HG03442 (cell line): ENCODE results near the gene ZNF177.

ENCODE experiments used
- ATAC-seq: cut with Tn5 transposase; IDR thresholded peaks from one replicate; pipeline ENCODE4 v1.9.1; 2021; ENCODE audit warnings: mild to moderate bottlenecking, moderate library complexity; ENCODE audit not compliant: unreplicated experiment

ZNF177 gene

DNA sequence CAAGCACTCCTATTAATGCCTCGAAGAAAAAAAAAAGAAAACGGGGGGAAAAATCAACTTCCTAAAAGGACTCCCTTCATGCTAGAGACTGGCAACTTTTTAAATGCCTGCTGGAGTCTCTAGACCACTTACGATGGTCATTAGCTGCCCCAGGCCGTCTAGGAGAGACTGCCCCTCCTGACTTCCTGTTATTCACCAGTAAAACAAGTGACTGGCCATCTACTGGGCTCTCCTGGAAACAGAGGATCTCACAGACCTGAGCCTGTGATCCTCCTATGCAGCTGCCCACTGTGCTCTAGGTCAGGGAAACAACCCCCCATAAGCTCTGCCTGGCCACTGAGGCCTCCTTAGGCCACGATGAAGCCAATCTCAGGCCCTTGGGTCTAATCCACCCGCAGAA is 65.1 kb downstream of the ZNF177 start:
- ATAC-seq = no peak

DNA sequence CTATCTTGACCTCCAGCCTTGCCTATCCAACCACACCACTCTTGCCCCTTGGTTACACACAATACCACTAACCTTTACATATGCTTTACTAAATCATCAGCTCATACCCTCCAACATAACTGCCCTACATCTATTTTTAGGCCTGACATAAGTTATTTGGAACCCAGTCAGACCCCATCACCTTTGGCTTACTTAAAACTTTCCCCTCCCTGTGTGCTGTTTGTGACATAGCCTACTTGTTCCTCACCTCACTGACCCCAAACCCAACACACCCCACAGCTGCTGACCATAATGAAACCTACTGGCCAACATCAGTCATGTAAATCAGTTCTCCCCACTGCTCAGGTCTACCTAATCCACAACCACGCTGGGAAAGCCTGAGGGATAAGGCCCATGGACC is 67.6 kb downstream of the ZNF177 start:
- ATAC-seq = no peak

DNA sequence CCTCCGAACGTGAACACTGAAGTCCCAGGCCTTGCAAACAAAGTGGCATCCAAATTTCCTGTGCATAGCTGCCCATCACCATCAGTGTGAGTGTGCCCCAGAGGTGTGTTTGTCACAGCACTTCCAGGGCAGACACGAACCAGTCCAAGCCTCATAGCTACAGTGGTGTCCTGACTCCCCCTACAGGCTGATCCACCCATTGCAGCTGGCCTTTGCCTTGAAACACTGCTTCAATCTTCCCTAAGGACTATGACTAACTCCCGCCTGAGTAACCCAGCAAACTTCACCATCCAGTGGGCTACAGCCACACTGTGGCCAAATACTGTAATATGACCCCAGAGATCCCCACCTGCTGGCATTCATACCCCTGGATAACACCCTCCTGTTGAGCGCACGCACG is 68.7 kb downstream of the ZNF177 start:
- ATAC-seq = no peak
